SHP77 treated with DMSO at 0.1 percent for 48 hours (cell line): ENCODE data around the gene CCDC60.

Source experiments
- DNase-seq: peaks from one replicate; lab custom pipeline; 2025; lab: John Stamatoyannopoulos, UW

The CCDC60 gene

DNA sequence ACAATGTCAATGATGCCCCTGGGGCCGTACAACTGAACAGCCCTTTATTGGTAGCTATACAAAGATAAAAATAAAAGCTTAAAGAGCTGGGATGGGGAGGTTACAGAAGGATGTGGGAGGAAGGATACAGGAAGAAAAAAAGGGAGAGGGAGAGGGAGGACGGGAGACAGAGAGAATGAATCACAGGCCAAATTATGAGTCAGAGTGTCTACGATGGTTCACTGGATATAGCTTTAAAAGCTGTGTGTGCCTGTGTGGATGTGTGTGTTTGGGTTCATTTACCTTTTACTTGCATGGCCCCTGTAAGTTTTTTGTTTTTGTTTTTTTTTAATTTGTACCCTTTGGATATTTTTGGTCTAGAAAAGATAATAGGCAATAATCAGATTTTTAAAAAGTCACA is 111.9 kb downstream of the CCDC60 start:
- no peak for DNase-seq

DNA sequence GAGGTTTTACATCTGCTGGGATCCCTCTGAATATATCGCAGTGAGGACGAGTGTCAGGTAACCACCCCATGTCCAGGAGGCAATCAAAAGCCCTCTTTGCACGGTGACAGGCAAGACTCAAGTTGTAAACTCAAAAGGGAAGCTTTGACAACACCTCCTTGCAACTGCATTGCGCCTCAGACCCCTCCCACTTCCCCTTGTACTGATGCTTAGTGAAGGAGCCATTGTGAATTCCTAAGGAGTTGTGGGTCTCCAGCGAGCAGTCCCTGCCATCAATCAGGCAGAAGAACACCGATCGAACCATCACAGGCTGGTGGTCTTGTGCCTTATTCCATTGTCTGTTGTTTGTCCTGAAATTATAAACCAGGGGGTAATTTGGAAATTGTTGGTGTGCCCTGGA is 112.6 kb downstream of the CCDC60 start:
- no peak for DNase-seq

DNA sequence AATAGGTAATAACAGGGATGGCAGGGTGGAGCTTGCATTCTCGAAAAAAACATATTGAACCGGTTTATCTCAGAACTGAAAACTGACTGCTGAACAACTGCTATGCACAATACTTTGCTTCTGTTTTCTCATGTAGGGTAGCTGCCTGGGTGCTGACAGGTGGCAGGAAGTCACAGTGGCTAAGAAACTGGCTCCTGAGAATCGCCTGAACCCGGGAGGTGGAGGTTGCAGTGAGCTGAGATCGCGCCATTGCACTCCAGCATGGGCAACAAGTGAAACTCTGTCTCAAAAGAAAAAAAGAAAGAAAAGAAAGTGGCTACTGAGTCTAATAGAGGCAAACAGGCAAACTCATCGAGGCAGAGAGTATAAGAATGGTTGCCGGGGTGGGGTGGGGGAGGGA is 113.1 kb downstream of the CCDC60 start:
- DNase-seq = no peak

DNA sequence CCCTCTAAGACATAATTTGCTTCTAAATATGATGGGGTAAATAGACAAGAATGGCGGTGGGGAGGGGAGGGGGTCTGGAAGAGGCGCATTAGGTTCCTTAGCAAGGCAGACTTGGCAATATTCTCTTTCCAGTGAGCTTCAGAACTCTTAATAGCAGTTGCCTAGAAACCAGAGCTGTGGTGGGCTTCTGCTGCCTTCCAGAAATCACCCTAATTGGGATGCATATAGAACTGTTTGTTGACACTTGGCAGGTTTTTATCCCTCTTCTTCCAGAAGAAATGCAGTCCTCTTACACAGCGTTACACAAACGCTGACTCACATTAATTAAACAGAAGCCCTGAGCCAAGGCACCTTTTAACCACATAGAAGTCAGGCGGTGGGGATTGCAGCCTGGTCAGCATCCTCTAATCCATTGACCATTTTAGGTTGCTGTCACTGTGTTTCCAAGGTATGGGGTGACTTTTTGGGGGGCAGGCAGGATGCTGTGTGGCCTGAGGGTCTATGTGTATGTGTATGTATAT is 114.1 kb downstream of the CCDC60 start:
- DNase-seq = peak; percentile 24

DNA sequence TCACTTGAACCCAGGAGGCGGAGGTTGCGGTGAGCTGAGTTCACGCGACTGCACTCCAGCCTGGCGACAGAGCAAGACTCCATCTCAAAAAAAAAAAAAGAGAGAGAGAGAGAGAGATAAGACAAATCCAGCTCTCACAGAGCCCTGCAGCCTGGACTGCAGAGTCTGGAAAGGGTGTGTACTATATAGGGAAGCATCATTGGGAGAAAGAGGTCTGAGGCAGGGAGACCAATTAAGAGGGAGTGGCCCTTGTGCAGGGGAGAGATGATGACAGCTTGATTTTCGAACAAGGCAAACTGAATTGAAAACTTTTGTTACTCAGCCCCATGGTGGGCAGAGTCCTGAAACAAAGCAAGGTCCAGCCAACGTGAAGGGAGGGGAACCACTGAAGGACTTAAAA is 116.2 kb downstream of the CCDC60 start:
- DNase-seq = no peak

DNA sequence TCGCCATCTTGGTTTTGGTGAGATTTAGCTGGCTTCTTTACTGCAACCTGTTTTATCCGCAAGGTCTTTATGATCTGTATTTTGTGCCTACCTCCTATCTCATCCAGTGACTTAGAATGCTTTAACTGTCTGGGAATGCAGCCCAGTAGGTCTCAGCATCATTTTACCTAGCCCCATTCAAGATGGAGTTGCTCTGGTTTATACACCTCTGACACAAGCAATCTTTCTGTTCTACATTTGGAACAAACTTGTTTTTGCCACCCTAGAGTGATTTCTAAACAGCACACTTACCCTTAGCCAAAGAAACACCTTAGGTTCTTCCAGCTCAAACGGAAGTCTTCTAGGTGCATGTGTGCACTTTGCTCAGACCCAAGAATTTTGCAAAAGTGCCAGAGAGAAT is 122.3 kb downstream of the CCDC60 start:
- DNase-seq = no peak

DNA sequence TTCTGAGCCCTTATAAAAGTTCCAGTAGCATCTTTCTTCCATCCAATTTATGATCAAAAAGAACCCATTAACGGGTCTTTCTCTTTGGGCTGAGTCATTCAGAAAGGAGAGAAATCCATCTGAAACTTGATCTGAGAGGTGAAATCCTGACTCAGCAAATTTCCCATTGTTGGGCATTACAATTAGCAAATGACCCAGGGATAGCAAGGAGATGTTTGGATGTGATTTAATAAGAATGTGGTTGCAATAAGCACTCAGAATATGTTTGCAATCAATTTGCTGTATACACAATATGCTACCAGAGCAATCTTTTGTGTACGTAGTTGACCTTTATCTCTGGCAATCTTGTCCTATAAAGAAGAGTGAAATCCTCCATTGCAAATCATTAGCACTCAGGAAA is 122.7 kb downstream of the CCDC60 start:
- DNase-seq = no peak

DNA sequence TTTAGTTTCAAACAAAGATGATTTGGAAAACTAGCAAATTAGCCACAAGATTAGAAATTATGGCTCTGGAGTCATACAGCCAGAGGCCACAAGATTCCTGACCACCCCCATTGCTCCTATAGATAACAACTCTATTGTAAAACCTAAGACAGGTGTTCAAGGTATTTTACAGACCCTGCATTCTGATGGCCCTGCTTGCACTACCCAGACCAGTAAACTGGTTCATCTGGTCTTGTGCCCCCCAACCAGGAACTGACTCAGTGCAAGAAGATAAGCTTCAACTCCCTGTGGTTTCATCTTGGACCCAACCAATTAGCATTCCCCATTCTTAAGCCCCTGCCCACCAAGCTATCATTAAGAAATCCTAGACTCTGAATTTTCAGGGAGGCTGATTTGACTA is 125.0 kb downstream of the CCDC60 start:
- DNase-seq = no peak

DNA sequence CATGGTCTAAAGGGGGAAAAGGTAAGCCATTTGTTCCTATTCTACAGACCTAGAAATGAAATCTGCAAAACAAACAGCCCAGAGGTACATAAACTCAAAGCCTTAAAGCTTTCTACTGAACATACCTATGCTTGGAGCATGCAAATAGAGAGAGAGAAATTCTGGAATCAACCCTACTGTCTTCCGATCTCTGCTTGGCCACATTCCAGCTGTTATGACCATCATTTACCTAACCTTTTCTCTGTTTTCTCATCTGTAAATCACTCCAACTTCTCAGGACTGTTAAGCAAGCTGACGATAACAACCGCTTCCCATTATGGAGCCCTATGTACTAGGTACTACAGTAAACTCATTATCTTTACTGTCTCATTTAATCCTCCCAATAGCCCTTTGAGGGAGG is 126.3 kb downstream of the CCDC60 start:
- DNase-seq = peak; percentile 43

DNA sequence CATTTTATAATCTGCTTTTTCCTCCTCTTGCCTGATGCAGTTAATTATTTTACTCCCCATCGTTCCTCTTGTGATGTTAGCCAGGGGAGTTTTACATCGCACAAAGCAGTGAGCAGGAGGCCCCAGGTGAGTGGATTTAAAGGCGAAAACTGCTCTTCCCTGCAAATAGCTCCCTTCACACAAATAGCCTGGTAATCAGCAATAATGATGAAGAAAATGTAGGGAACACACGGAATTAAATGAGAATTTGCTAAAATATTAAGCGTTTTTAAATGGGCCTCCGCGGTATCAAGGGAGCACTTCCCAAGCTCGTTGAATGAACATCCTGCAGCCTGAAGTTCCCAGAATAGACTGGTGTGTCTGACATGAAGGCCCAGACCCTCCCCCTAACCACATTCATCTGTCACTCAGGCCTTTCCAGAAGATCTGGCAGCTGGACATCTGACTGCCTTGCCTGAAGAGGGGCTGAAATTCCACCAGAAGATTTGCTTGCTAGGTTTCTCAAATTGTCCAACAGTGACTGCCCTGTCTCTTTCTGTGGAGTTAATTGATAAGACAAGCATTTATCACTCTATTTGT is 127.2 kb downstream of the CCDC60 start:
- no peak for DNase-seq

DNA sequence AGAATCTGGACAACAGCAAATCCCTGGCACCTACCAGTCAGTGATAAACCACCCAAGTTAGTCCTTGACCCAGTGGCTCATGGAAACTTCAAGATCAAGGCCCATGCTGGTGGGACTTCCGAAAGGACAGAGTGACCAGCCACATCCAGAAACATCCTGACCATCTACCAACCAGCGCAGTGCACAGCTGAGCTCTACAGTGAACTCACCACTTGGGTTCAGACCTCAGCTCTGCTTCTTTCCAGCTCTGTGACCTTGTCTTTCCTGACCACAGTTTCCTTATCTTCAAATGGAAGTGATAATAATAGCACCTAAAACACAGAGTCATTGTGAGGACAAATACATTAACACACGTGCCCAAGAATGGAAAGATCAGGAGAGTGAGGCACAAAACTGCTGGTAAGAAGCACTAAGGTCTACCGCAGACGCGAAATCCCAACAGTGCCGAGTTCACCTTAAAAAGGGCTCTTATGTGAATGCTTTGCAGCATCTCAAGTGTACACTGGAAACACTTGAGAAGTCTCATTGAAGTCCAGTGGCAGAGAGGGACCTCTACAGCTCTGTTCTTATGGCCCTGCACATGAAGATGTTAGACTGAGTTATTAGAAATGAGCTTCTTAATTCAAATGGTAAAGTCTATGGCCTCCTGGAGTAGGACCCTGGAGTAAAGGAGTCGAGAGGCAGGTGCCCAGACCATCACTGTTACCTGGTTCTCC is 128.8 kb downstream of the CCDC60 start:
- DNase-seq = no peak

DNA sequence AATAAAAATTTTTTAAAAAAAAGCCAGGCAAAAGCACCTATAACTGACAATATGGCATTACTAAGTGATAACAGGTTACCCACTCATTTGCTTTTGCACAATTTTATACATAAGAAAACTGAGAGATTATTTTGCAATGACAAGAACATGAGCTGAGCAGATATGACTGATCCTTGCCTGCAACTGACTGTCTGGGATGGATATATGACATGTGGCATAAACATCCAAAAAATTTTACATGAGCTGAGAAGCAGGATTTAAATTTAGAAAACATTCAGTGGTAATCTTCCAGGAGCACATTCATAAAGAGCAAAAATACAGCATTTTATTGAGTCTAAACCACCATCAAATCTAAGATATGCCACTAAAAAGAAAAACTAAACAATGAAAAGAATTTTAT is 133.8 kb downstream of the CCDC60 start:
- DNase-seq = no peak

DNA sequence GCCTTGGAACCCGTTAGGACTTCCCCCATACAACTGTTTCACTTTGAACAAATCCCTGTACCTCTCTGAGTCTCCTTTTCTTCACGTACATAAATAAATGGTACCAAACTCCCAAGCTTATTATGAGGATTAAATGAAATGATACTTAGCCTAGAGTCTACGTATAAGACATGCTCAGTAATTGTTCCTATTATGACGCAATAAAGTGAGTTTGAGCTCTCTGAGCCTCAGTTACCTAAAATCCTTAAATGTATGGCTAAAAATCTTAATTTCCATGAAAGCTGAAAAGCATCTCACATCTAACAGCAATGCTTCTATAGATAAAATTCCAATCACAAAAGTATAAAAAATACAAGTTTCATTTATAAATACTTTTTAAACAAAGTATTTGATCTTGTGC is 141.1 kb downstream of the CCDC60 start:
- no peak for DNase-seq

DNA sequence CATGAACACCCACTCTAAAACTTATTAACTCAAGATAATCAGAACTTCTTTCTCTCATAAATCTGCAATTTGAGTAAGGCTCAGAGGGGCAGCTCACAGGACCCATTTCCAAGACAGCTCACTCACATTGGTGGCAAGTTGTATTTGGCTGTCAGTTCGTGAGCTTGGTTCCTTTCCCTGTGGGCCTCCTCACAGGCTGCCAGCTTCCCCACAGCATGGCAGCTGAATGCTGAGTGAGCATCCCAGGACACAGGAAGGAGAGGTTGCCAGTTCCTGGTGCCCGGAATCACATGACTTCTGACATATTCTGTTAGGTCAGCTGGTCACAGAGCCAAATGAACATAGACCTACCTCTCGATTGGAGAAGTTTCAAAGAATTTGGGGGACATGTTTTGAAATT is 142.4 kb downstream of the CCDC60 start:
- no peak for DNase-seq

DNA sequence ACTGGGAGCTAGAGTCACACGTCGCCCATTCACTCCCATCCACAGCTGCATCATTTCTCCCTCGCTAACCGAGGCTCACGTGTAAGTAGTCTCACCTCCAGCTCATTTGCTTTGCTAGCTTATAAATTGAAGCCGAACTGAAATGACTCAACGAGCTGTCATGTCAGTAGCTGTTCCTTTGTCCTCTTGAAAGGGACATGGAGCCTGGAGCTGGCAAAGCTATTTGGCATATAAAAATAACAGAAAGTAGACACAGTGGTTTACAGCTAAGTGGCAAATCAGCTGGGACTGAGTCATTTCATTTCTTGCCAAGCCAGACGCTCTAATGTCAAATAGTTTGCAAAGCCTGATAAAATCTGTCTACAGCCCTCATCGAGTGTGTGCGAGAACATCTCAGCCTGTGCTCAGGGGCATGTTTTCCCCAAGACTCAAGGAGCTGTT is 144.6 kb downstream of the CCDC60 start:
- DNase-seq = no peak

DNA sequence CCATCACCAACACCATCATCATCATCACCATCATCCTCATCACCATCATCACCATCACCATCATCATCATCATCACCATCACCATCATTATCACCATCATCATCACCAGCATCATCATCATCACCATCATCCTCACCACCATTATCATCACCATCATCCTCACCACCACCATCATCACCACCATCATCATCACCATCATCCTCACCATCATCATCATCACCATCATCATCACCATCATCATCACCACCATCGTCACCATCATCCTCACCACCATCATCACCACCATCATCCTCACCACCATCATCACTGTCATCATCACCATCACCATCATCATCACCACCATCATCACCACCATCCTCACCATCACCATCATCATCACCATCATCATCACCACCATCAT is 146.0 kb downstream of the CCDC60 start:
- DNase-seq = no peak

DNA sequence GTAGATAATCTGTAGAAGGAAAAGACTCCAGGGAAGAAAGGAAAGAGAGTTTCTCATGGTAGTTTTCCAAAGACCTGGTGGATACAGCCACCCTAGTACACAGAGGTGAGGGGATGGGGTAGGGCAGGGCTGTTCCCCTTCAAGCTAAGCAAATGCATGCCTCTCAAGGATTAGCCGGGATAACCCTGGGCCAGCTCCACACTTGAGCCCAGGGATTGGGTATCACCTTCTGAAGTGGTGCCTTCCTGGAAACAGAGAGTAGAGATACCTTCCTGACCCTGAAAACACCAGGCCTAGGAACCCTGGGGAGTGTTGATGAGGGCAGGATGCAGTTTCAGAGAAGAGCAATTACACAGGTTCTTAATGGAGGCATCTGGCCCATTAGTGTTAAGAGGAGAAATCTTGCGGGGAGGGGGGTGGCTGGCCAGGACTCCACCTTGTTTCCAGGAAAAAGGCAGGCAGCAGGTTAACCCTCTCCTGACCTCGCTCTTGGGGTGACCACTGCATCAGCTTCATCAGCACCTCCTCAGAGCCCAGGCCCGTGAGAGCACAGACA is 152.1 kb downstream of the CCDC60 start:
- no peak for DNase-seq

DNA sequence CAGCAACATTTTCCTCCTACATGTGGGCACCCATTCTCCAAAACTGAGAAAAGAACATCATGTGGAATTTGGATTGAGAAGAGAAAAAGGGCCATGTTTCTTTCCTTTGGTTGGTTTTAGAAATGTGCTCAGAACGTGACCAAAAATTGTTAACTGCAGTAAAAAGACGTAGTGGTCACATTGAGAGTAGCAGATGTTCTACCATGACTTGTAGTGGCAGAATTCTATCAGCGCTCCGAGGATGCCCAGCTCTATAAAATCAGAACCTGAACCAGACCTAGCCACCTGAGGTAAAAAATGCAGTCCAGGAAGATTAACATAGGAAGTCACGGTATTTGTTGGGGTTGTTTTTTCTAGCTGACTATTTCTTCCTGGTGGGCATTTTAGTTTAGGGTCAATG is 157.3 kb downstream of the CCDC60 start:
- DNase-seq = no peak

DNA sequence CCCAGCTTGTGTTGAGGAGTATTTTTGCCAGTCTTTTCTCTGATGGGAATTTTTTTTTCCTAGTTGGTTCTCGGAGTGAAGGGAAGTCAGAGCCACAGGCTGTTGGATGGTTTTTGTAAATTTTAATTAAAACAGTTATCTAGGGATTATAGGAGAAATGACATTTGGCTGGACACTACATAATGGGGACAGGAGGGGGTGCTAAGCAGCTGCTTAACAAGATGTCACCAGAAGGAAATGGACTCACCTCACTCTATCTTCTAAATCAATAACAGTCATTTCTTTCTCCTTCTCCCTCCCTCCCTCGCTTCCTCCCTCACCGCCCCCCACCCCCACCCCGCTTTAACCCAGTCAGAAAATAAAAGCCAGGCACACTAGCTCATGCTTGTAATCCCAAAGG is 165.7 kb downstream of the CCDC60 start:
- DNase-seq = no peak

DNA sequence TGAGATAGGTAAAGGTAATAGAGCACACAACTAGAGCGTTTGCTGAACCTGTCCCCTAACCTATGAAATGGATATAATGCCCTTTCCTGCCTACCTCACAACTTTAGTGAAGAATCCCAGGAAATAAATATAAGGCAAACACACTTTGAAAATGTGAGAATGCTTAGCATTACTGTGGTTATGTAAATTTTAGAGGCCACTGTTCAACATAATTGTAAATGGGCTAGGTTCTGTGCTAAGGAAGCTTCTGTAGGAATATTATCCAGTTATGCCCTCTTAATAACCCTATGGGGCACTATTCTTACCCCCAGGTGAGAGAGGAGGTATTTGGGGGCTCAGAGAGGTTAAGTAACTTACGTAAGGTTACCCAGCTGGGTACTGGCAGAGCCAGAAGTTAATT is 166.5 kb downstream of the CCDC60 start:
- DNase-seq = no peak

DNA sequence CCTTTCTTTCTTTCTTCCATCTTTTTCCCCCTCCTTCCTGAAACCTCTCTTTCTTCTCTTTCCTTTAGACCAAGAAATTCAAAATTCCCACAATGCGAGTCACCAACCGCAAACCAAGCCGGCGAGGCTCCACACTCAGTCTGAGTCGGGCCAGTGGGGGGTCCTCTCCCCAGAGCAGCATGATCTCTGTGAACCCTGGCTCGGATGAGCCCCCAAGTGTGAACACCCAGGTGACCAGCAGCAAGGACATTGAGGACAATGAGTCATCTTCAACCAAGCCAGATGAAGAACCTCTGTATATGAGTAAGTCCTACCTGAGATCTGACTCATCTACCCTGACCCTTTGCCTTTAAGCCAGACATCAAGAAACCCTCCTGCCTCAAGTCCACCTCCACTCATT is 170.5 kb downstream of the CCDC60 start:
- no peak for DNase-seq

DNA sequence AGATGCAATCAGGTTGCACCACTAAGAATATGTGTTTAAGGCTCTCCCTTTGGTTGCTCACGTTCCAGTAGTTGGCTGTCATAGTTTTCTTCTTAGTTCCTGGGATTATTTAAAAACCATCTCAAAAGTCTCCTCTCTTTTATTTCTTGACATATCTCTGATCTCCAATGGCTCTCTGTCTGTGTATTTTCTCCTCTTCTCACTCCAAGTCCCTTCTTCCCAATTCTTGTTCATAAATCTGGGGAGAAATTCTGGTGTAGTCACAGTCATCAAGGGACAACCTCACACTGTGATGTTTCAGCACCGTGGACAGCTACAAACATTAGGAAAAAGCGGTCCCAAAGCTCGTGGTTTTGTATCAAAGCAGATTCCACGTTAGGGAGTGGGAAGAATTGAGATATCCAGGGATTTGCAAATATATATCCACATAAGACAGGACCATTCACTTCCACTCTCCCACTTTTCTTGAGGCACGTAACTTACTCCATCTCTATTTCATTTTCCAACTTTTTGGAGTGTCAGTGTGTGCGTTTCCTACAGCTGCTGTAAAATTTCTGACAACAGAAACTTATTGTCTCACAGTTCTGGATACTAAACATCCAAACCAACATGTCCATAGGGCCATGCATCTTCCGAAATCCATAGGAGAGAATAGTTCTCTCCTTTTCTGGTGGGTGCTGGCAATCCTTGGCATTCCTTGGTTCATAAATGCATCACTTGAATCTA is 178.4 kb downstream of the CCDC60 start:
- no peak for DNase-seq

DNA sequence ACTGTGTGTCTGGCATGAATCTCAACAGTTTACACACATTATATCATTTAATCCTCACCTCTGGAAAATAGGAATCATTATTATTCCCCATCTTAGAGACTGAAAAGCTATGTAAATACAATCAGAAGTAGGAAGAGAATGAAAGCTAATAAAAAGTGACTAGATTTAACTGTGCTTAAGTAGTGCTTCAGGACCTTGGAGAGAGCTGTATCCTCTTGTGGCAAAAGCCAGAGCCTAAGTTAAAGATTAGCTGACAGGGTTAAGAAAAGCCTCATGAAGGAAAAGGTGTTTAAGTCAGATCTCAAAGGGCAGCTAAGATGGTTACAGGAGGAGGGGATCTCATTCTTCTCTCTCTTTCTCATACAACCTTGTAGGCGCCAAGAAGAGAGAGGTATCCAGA is 193.7 kb downstream of the CCDC60 start:
- DNase-seq = no peak
